H1 (cell line): ENCODE measurements around the gene LGALS1. TPM values are rescaled to one million over a fixed set of nuclear protein-coding genes. Genes with fewer than 3 reads are reported as not detected.

Experiments
- CTCF ChIA-PET: fragments of 300-600 bp; sonication (Branson Sonifier 250); formaldehyde crosslinking; loops from one replicate; lab custom pipeline; 2021; ENCODE audit not compliant: partially characterized antibody; lab: Charles Lee
- POLR2A ChIA-PET: fragments of 300-600 bp; sonication (Branson Sonifier 250); formaldehyde crosslinking; loops from one replicate; lab custom pipeline; 2021; ENCODE audit warnings: inconsistent platforms; ENCODE audit not compliant: partially characterized antibody; lab: Charles Lee
- DNase-seq, 2 experiments: peaks; one replicate each; pipeline versions ENCODE4 v3.0.0 to v3.0.0-alpha.2; 2010 to 2022; ENCODE audit warnings: low spot score in 2 of 2, low read depth in 1 of 2, mixed read lengths in 1 of 2
- FAIRE-seq: peaks from 2 replicates; lab custom pipeline; 2011; peaks lifted over from hg19 to GRCh38; lab: Jason Lieb, UNC
- H2AFZ ChIP-seq: 2 replicates; pipeline ENCODE4 v1.8.1; 2012; ENCODE audit warnings: low read length, inconsistent platforms
- H2AK5ac ChIP-seq: 2 replicates; pipeline ENCODE4 v1.6.1; 2013; ENCODE audit warnings: low read depth, low read length
- H2BK120ac ChIP-seq: replicated peaks from 2 replicates; pipeline ENCODE3; 2013; ENCODE audit warnings: low read depth, low read length, inconsistent platforms
- H2BK12ac ChIP-seq: 2 replicates; pipeline ENCODE4 v1.6.1; 2013; ENCODE audit warnings: low read depth, low read length
- H2BK15ac ChIP-seq: 2 replicates; pipeline ENCODE4 v1.6.1; 2013; ENCODE audit warnings: low read length
- H2BK20ac ChIP-seq: 2 replicates; pipeline ENCODE4 v1.6.1; 2013; ENCODE audit warnings: low read length
- H2BK5ac ChIP-seq: 2 replicates; pipeline ENCODE4 v1.6.1; 2013; ENCODE audit warnings: low read depth, low read length
- H3K14ac ChIP-seq: 2 replicates; pipeline ENCODE4 v1.6.1; 2013; ENCODE audit warnings: inconsistent platforms; ENCODE audit not compliant: insufficient read length
- H3K18ac ChIP-seq: 2 replicates; pipeline ENCODE4 v1.6.1; 2013; ENCODE audit warnings: low read length; ENCODE audit errors: extremely low read depth
- H3K23ac ChIP-seq: 2 replicates; pipeline ENCODE4 v1.6.1; 2013; ENCODE audit warnings: inconsistent platforms; ENCODE audit not compliant: insufficient read length
- H3K23me2 ChIP-seq: 2 replicates; pipeline ENCODE4 v1.6.1; 2013; ENCODE audit warnings: low read depth, low read length
- H3K27ac ChIP-seq: 2 replicates; pipeline ENCODE4 v1.6.1; 2011; ENCODE audit warnings: low read depth, low read length, inconsistent platforms
- H3K27me3 ChIP-seq, 4 experiments: replicated peaks in 1 of 4; 1 replicate in 1 of 4; 2 replicates in 3 of 4; pipeline versions ENCODE4 v1.6.1 to v1.8.1; 2011 to 2013; ENCODE audit warnings: low read length in 3 of 4, mild to moderate bottlenecking in 3 of 4, inconsistent platforms in 2 of 4, mixed read lengths in 2 of 4, moderate library complexity in 1 of 4; ENCODE audit not compliant: control insufficient read depth in 3 of 4, insufficient read depth in 3 of 4; ENCODE audit errors: extremely low read depth in 1 of 4
- H3K36me3 ChIP-seq, 4 experiments: 2 replicates each; pipeline versions ENCODE4 v1.6.1 to v1.8.1; 2011 to 2013; ENCODE audit warnings: mild to moderate bottlenecking in 4 of 4, low read length in 3 of 4, moderate library complexity in 2 of 4, control low read depth in 1 of 4, inconsistent platforms in 1 of 4; ENCODE audit not compliant: insufficient read depth in 4 of 4, control insufficient read depth in 2 of 4
- H3K4ac ChIP-seq: replicated peaks from 2 replicates; pipeline ENCODE3; 2013; ENCODE audit warnings: low read length, low read depth, mixed read lengths, inconsistent platforms; ENCODE audit not compliant: insufficient read length
- H3K4me1 ChIP-seq, 4 experiments: replicated peaks in 1 of 4; 1 replicate in 1 of 4; 2 replicates in 3 of 4; pipeline versions ENCODE4 v1.6.1 to v1.8.1; 2011 to 2013; ENCODE audit warnings: low read length in 3 of 4, inconsistent platforms in 2 of 4, mixed read lengths in 1 of 4; ENCODE audit not compliant: insufficient read depth in 4 of 4, control insufficient read depth in 3 of 4
- H3K4me2 ChIP-seq, 2 experiments: 2 replicates each; pipeline versions ENCODE4 v1.6.1 to v1.8.1; 2011 to 2013; ENCODE audit warnings: low read depth in 2 of 2, low read length in 2 of 2, control low read depth in 1 of 2, inconsistent platforms in 1 of 2, mild to moderate bottlenecking in 1 of 2; ENCODE audit not compliant: insufficient read depth in 1 of 2
- H3K4me3 ChIP-seq, 4 experiments: fragments of 200-600, 300-600 bp in 1 of 4; sonication (generic), shearing (Covaris generic), sonication (Bioruptor Twin) in 1 of 4; 2 replicates each; pipeline versions ENCODE4 v1.5.1 to v1.8.1; 2011 to 2016; ENCODE audit warnings: low read length in 4 of 4, low read depth in 3 of 4, control low read depth in 2 of 4, inconsistent platforms in 2 of 4, mild to moderate bottlenecking in 2 of 4, mixed read lengths in 1 of 4, moderate library complexity in 1 of 4; ENCODE audit not compliant: insufficient read depth in 2 of 4; ENCODE audit errors: extremely low read depth in 1 of 4
- H3K56ac ChIP-seq: replicated peaks from 2 replicates; pipeline ENCODE3; 2013; ENCODE audit warnings: low read depth, mild to moderate bottlenecking, mixed read lengths, low read length, inconsistent platforms; ENCODE audit not compliant: insufficient read length
- H3K79me1 ChIP-seq: 2 replicates; pipeline ENCODE4 v1.6.1; 2013; ENCODE audit warnings: low read depth, low read length, control low read depth
- H3K79me2 ChIP-seq, 2 experiments: 2 replicates each; pipeline versions ENCODE4 v1.6.1 to v1.8.1; 2012 to 2013; ENCODE audit warnings: low read length in 2 of 2, mild to moderate bottlenecking in 2 of 2, inconsistent platforms in 1 of 2; ENCODE audit not compliant: insufficient read depth in 2 of 2, control insufficient read depth in 1 of 2
- H3K9ac ChIP-seq, 4 experiments: replicated peaks in 1 of 4; 1 replicate in 1 of 4; 2 replicates in 3 of 4; pipeline versions ENCODE4 v1.6.1 to v1.8.1; 2011 to 2013; ENCODE audit warnings: low read depth in 3 of 4, low read length in 3 of 4, control low read depth in 2 of 4, mild to moderate bottlenecking in 2 of 4, moderate library complexity in 2 of 4, inconsistent platforms in 1 of 4; ENCODE audit errors: extremely low read depth in 1 of 4
- H3K9me3 ChIP-seq, 2 experiments: 2 replicates each; pipeline versions ENCODE4 v1.6.1 to v1.8.1; 2012 to 2013; ENCODE audit warnings: mild to moderate bottlenecking in 2 of 2, moderate library complexity in 2 of 2, control low read depth in 1 of 2, inconsistent platforms in 1 of 2, low read depth in 1 of 2, low read length in 1 of 2, mixed read lengths in 1 of 2; ENCODE audit not compliant: insufficient read depth in 2 of 2
- H4K20me1 ChIP-seq, 2 experiments: replicated peaks in 1 of 2; 2 replicates each; pipeline versions ENCODE3 to v1.8.1; 2011 to 2013; ENCODE audit warnings: inconsistent platforms in 2 of 2, low read length in 2 of 2, mild to moderate bottlenecking in 1 of 2; ENCODE audit not compliant: insufficient read depth in 2 of 2, control insufficient read depth in 1 of 2
- H4K5ac ChIP-seq: 2 replicates; pipeline ENCODE4 v1.6.1; 2013; ENCODE audit warnings: low read length, low read depth, mixed read lengths, inconsistent platforms; ENCODE audit not compliant: insufficient read length
- H4K8ac ChIP-seq: 2 replicates; pipeline ENCODE4 v1.8.0; 2013; ENCODE audit warnings: mild to moderate bottlenecking, moderate library complexity, low read length, inconsistent platforms; ENCODE audit not compliant: insufficient read depth; ENCODE audit errors: extremely low read depth
- H4K91ac ChIP-seq: replicated peaks from 2 replicates; pipeline ENCODE3; 2013; ENCODE audit warnings: low read length, mixed read lengths, inconsistent platforms; ENCODE audit not compliant: insufficient read length
- ASH2L ChIP-seq: fragments of 200-600, 300-600 bp; sonication (generic); IDR thresholded peaks from one replicate; pipeline ENCODE4 v1.7.1; 2017; ENCODE audit warnings: low read length
- WGBS, 2 experiments: shearing (Covaris generic) in 1 of 2; methylation state at CpG; one replicate each; pipeline versions ENCODE4 v1.1.6 to v1.1.7; 2013 to 2015; ENCODE audit warnings: low lambda C conversion rate in 2 of 2, mixed read lengths in 2 of 2, inconsistent platforms in 1 of 2, low coverage in 1 of 2, missing lambda C conversion rate in 1 of 2; ENCODE audit not compliant: insufficient replicate concordance in 2 of 2, insufficient coverage in 1 of 2, insufficient read length in 1 of 2; ENCODE audit errors: extremely low coverage in 1 of 2, missing lambda C conversion rate in 1 of 2; 5-methylcytosine and 5-hydroxymethylcytosine counted together
- polyA plus RNA-seq, 7 experiments: library from polyadenylated mRNA; depleted of rRNA in 3 of 7; stranded (reverse) in 5 of 7; unstranded in 2 of 7; fragments of >200 nt in 5 of 7; fragments of 200-250 nt in 2 of 7; gene quantifications; 1 replicate in 5 of 7; 2 replicates in 1 of 7; 4 replicates in 1 of 7; pipeline versions ENCODE4 v1.2.1 to v1.2.3, GENCODE V29; 2011 to 2013; ENCODE audit warnings: missing spikeins in 2 of 7, mixed read lengths in 2 of 7
- total RNA-seq: library from RNA; stranded (reverse); fragmentation: NEBNext Ultra II Directional; extraction: Animal tissue kit (Norgen Biotek cat#: 25700); gene quantifications from 2 replicates; pipeline ENCODE4 v1.2.1, GENCODE V29; 2021

LGALS1 gene
- total and polyA plus RNA-seq, 2 of the 8 experiments (the other 6 are each of a cell fraction or from before 2014, with no cell fraction given): 12.0 to 92.4 TPM

GRCh38 chr22:37701141-37701786 is 25.8 kb downstream of the LGALS1 start:
- POLR2A ChIA-PET: no interaction called here
- H4K20me1 ChIP-seq: peaks cover 0 to 4% of the 10 kb centered on the region in 2 experiments
- H3K9ac ChIP-seq: no peak overlapping the region
- H3K4ac ChIP-seq: no peak overlapping the region
- no peak overlapping the region for H3K56ac ChIP-seq
- TF ChIP-seq ASH2L: no peak
- TF ChIP-seq, all 59 proteins: peak for 0
- Histone ChIP-seq H2BK20ac (no peak overlapping the region), H3K23ac (no peak overlapping the region), H2BK15ac (no peak overlapping the region), H2AK5ac (no peak overlapping the region), H3K4me2 (no peak overlapping the region), H3K79me2 (no peaks in the 10 kb centered on the region), H4K5ac (no peak overlapping the region), H2BK120ac (no peak overlapping the region), H2BK5ac (no peak overlapping the region), H4K91ac (no peak overlapping the region), H3K36me3 (peaks cover 4 to 43% (median 27%) of the 10 kb centered on the region in 4 experiments; a peak in 7 of 8 replicates), H3K9me3 (no peaks in the 10 kb centered on the region), H2AFZ (no peak overlapping the region), H3K27ac (no peak overlapping the region), H3K79me1 (no peaks in the 10 kb centered on the region; the same call in none of the 2 replicates), H3K4me3 (no peak overlapping the region), H2BK12ac (no peak overlapping the region), H4K8ac (no peak overlapping the region), H3K4me1 (peaks cover 0 to 4% (median 0%) of the 10 kb centered on the region in 4 experiments; a peak in 2 of 7 replicates), H3K27me3 (no peaks in the 10 kb centered on the region), H3K18ac (no peak overlapping the region), H3K23me2 (peaks cover 6% of the 10 kb centered on the region; the same call in 1 of the 2 replicates), H3K14ac (no peak overlapping the region)
- whole genome bisulfite sequencing, 2 experiments: 93% methylated on average over 8 of the region's 8 CpGs; no CpG with 5 or more reads in 1 of the 2 experiments
- CTCF ChIA-PET: no interaction called here
- DNase-seq (no peak), FAIRE-seq (no peak)
